IMR-90 (cell line): ENCODE measurements around the gene NME2. TPM values are rescaled to one million over a fixed set of nuclear protein-coding genes. Genes with fewer than 3 reads are reported as not detected.

Source experiments
- ATAC-seq: fragments of 200-7000 bp; cut with Tn5 transposase; 2 replicates; pipeline ENCODE4 v1.9.1; 2020; ENCODE audit warnings: low read depth, mild to moderate bottlenecking, moderate library complexity
- BruUV-seq: library from RNA; stranded (reverse); fragments of 400-500 nt; replicated peaks from 2 replicates; lab custom pipeline; 2021; lab: Mats Ljungman, UMichigan
- CTCF ChIA-PET: fragments of 300-600 bp; formaldehyde crosslinking; extraction: SDS; loops from one replicate; lab custom pipeline; 2021; ENCODE audit warnings: antibody characterized with exemption; lab: Yijun Ruan, JAX
- POLR2A ChIA-PET: fragments of 300-600 bp; sonication (Branson Sonifier 250); formaldehyde crosslinking; loops from one replicate; lab custom pipeline; 2022; ENCODE audit warnings: antibody characterized with exemption; ENCODE audit not compliant: unreplicated experiment; lab: Charles Lee
- DNase-seq: peaks from one replicate; pipeline ENCODE4 v3.0.0; 2013
- H2AFZ ChIP-seq: replicated peaks from 2 replicates; pipeline ENCODE3; 2013; ENCODE audit warnings: low read length, mild to moderate bottlenecking; ENCODE audit not compliant: poor library complexity
- H2AK5ac ChIP-seq: 2 replicates; pipeline ENCODE4 v1.6.1; 2013; ENCODE audit warnings: low read depth, low read length, inconsistent platforms
- H2AK9ac ChIP-seq: replicated peaks from 2 replicates; pipeline ENCODE3; 2013; ENCODE audit warnings: mild to moderate bottlenecking, low read depth, low read length, moderate library complexity; ENCODE audit not compliant: poor library complexity
- H2BK120ac ChIP-seq: 2 replicates; pipeline ENCODE4 v1.6.1; 2013; ENCODE audit warnings: low read depth, low read length, inconsistent platforms
- H2BK15ac ChIP-seq: 3 replicates; pipeline ENCODE4 v1.6.1; 2013; ENCODE audit warnings: low read depth, low read length, inconsistent platforms
- H2BK20ac ChIP-seq: 2 replicates; pipeline ENCODE4 v1.6.1; 2013; ENCODE audit warnings: low read depth, mild to moderate bottlenecking, inconsistent platforms, low read length, moderate library complexity
- H2BK5ac ChIP-seq: 2 replicates; pipeline ENCODE4 v1.6.1; 2013; ENCODE audit warnings: mild to moderate bottlenecking, low read depth, low read length, inconsistent platforms; ENCODE audit not compliant: poor library complexity, severe bottlenecking
- H3K14ac ChIP-seq: replicated peaks from 2 replicates; pipeline ENCODE4 v1.6.1; 2013; ENCODE audit warnings: low read depth, low read length, inconsistent platforms
- H3K18ac ChIP-seq: 2 replicates; pipeline ENCODE4 v1.6.1; 2013; ENCODE audit warnings: low read depth, low read length, control low read depth
- H3K23ac ChIP-seq: 2 replicates; pipeline ENCODE4 v1.6.1; 2013; ENCODE audit warnings: low read depth, low read length, inconsistent platforms
- H3K27ac ChIP-seq: 2 replicates; pipeline ENCODE4 v1.5.1; 2013; ENCODE audit warnings: mild to moderate bottlenecking, control low read depth, low read length; ENCODE audit not compliant: insufficient read depth
- H3K27me3 ChIP-seq: 2 replicates; pipeline ENCODE4 v1.6.1; 2013; ENCODE audit warnings: low read length; ENCODE audit not compliant: control insufficient read depth, insufficient read depth
- H3K36me3 ChIP-seq: 2 replicates; pipeline ENCODE4 v1.6.1; 2013; ENCODE audit warnings: low read length, mixed read lengths; ENCODE audit not compliant: control insufficient read depth, insufficient read depth
- H3K4ac ChIP-seq: 2 replicates; pipeline ENCODE4 v1.6.1; 2013; ENCODE audit warnings: low read depth, low read length, inconsistent platforms
- H3K4me1 ChIP-seq: 2 replicates; pipeline ENCODE4 v1.6.1; 2013; ENCODE audit warnings: low read length, mixed read lengths; ENCODE audit not compliant: control insufficient read depth, insufficient read depth
- H3K4me2 ChIP-seq: 2 replicates; pipeline ENCODE4 v1.6.1; 2013; ENCODE audit warnings: low read depth, mild to moderate bottlenecking, control low read depth, low read length, moderate library complexity
- H3K4me3 ChIP-seq: 2 replicates; pipeline ENCODE4 v1.5.1; 2013; ENCODE audit warnings: low read depth, mild to moderate bottlenecking, control low read depth, low read length, moderate library complexity; ENCODE audit not compliant: insufficient read depth
- H3K56ac ChIP-seq: 2 replicates; pipeline ENCODE4 v1.6.1; 2013; ENCODE audit warnings: low read length, inconsistent platforms; ENCODE audit not compliant: insufficient read depth; ENCODE audit errors: extremely low read depth
- H3K79me1 ChIP-seq, 2 experiments: 2 replicates each; pipeline ENCODE4 v1.6.1; 2013; ENCODE audit warnings: low read length in 2 of 2, inconsistent platforms in 1 of 2, low read depth in 1 of 2
- H3K9ac ChIP-seq: 2 replicates; pipeline ENCODE4 v1.6.1; 2013; ENCODE audit warnings: low read depth, low read length, control low read depth
- H3K9me1 ChIP-seq: 2 replicates; pipeline ENCODE4 v1.6.1; 2013; ENCODE audit warnings: low read length, inconsistent platforms; ENCODE audit not compliant: insufficient read depth
- H3K9me3 ChIP-seq: 2 replicates; pipeline ENCODE4 v1.6.1; 2013; ENCODE audit warnings: low read length; ENCODE audit not compliant: control insufficient read depth, insufficient read depth
- H4K20me1 ChIP-seq: 2 replicates; pipeline ENCODE4 v1.6.1; 2013; ENCODE audit warnings: low read length, inconsistent platforms; ENCODE audit not compliant: insufficient read depth
- H4K5ac ChIP-seq: 2 replicates; pipeline ENCODE4 v1.6.1; 2013; ENCODE audit warnings: mild to moderate bottlenecking, low read depth, low read length, control low read depth
- H4K8ac ChIP-seq, 2 experiments: 2 replicates each; pipeline ENCODE4 v1.6.1; 2013; ENCODE audit warnings: low read depth in 2 of 2, low read length in 2 of 2, control low read depth in 1 of 2, inconsistent platforms in 1 of 2
- H4K91ac ChIP-seq: 2 replicates; pipeline ENCODE4 v1.6.1; 2013; ENCODE audit warnings: low read depth, low read length, inconsistent platforms; ENCODE audit not compliant: insufficient read depth
- BHLHE40 ChIP-seq: fragments of 150-350 bp; IDR thresholded peaks from 2 replicates; pipeline ENCODE4 v1.6.1; 2016; ENCODE audit warnings: mild to moderate bottlenecking, low read depth, low read length
- CEBPB ChIP-seq: IDR thresholded peaks from 2 replicates; pipeline ENCODE4 v1.6.1; 2012; ENCODE audit warnings: low read depth, low read length, improper control_type of control experiment
- CHD1 ChIP-seq: IDR thresholded peaks from 2 replicates; pipeline ENCODE4 v1.6.1; 2012; ENCODE audit warnings: low read depth, low read length, improper control_type of control experiment
- FOS ChIP-seq: fragments of 150-350 bp; IDR thresholded peaks from 2 replicates; pipeline ENCODE4 v1.6.1; 2016; ENCODE audit warnings: low read depth, low read length
- MAFK ChIP-seq: IDR thresholded peaks from 2 replicates; pipeline ENCODE4 v1.6.1; 2012; ENCODE audit warnings: low read depth, low read length, improper control_type of control experiment
- MAZ ChIP-seq: IDR thresholded peaks from 2 replicates; pipeline ENCODE4 v1.6.1; 2012; ENCODE audit warnings: low read depth, mild to moderate bottlenecking, low read length, improper control_type of control experiment, moderate library complexity, borderline replicate concordance
- MXI1 ChIP-seq: IDR thresholded peaks from 2 replicates; pipeline ENCODE4 v1.6.1; 2012; ENCODE audit warnings: low read depth, mild to moderate bottlenecking, low read length, moderate library complexity, borderline replicate concordance
- NFE2L2 ChIP-seq: fragments of 150-350 bp; IDR thresholded peaks from 2 replicates; pipeline ENCODE4 v1.6.1; 2016; ENCODE audit warnings: low read depth, mild to moderate bottlenecking, low read length
- POLR2A ChIP-seq: IDR thresholded peaks from 2 replicates; pipeline ENCODE4 v1.6.1; 2012; ENCODE audit warnings: mild to moderate bottlenecking, low read depth, low read length
- RCOR1 ChIP-seq: IDR thresholded peaks from 2 replicates; pipeline ENCODE4 v1.6.1; 2012; ENCODE audit warnings: mild to moderate bottlenecking, low read length, improper control_type of control experiment; ENCODE audit not compliant: insufficient replicate concordance
- RFX5 ChIP-seq: IDR thresholded peaks from 2 replicates; pipeline ENCODE4 v1.8.0; 2012; ENCODE audit warnings: low read depth, mild to moderate bottlenecking, low read length, moderate library complexity
- SMC3 ChIP-seq: fragments of 150-350 bp; IDR thresholded peaks from 2 replicates; pipeline ENCODE4 v1.6.1; 2016; ENCODE audit warnings: low read depth, mild to moderate bottlenecking, antibody characterized with exemption, low read length, moderate library complexity
- dilution Hi-C: fragments of 300-500 bp; cut with HindIII; formaldehyde crosslinking; loops from one replicate; pipeline ENCODE4 v1.14.3; 2018; ENCODE audit warnings: low sequenced_read_pairs; ENCODE audit not compliant: unreplicated experiment
- in situ Hi-C: fragments of 300-500 bp; cut with MboI; formaldehyde crosslinking; loops from 3 replicates; pipeline ENCODE4 v1.14.3; 2019; ENCODE audit warnings: low sequenced_read_pairs, inconsistent platforms, mixed read lengths
- intact Hi-C: fragments of 100-400 bp; cut with micrococcal nuclease; formaldehyde crosslinking; loops from 2 replicates; pipeline ENCODE4 v1.10.0; 2022
- polyA plus RNA-seq, 3 experiments: library from polyadenylated mRNA; depleted of rRNA; stranded (reverse); fragments of >200 nt; gene quantifications; 2 replicates each; pipeline ENCODE4 v1.2.3, GENCODE V29; 2012; ENCODE audit warnings: low replicate concordance in 1 of 3
- total RNA-seq: library from RNA; depleted of rRNA; stranded (reverse); fragments of >200 nt; gene quantifications from 2 replicates; pipeline ENCODE4 v1.2.3, GENCODE V29; 2012
- TF ChIP-seq, protein P1 (sequence below): conservative IDR thresholded peaks from 2 replicates; pipeline ENCODE4 v1.5.1; 2012; ENCODE audit warnings: mild to moderate bottlenecking, low read depth, low read length, improper control_type of control experiment
- TF ChIP-seq, protein P2 (sequence below): fragments of 150-350 bp; IDR thresholded peaks from 2 replicates; pipeline ENCODE4 v1.6.1; 2017; ENCODE audit warnings: mild to moderate bottlenecking, antibody characterized with exemption, low read length, low read depth
- TF ChIP-seq, protein P3 (sequence below): fragments of 150-350 bp; IDR thresholded peaks from 2 replicates; pipeline ENCODE4 v1.6.1; 2016; ENCODE audit warnings: low read depth, mild to moderate bottlenecking, low read length, moderate library complexity, borderline replicate concordance

Gene NME2
- total and polyA plus RNA-seq, 2 of the 4 experiments (the other 2 are of a cell fraction) = 824 to 912 TPM

GRCh38 chr17:51189162-51189561 lies 23.0 kb downstream of the NME2 start:
- Histone ChIP-seq H3K27ac (no peak overlapping the region), H2BK120ac (no peak overlapping the region), H2BK15ac (no peak overlapping the region), H3K27me3 (no peaks in the 10 kb centered on the region), H2BK20ac (no peak overlapping the region), H4K20me1 (no peaks in the 10 kb centered on the region), H2BK5ac (no peak overlapping the region), H3K9me1 (no peaks in the 10 kb centered on the region), H2AFZ (no peak overlapping the region), H3K36me3 (peaks cover 27% of the 10 kb centered on the region), H3K79me1 (no peaks in the 10 kb centered on the region), H3K4me2 (no peak overlapping the region), H3K23ac (no peak overlapping the region), H3K9ac (no peak overlapping the region), H3K4ac (no peak overlapping the region), H3K18ac (no peak overlapping the region), H3K14ac (no peak overlapping the region), H4K91ac (no peak overlapping the region), H3K9me3 (no peaks in the 10 kb centered on the region), H2AK9ac (no peak overlapping the region), H3K4me1 (0 out of 2 replicates have a peak, but pooled peaks cover 2% of the 10 kb centered on the region), H4K8ac (no peak overlapping the region), H2AK5ac (no peak overlapping the region), H3K4me3 (no peak overlapping the region), H3K56ac (no peak overlapping the region), H4K5ac (no peak overlapping the region)
- dilution Hi-C loops = no loop called here
- ATAC-seq (no peak), DNase-seq (no peak)
- TF ChIP-seq SMC3 (no peak), MAFK (no peak), BHLHE40 (no peak), CHD1 (no peak), CEBPB (no peak), MAZ (no peak), FOS (no peak), POLR2A (no peak), RCOR1 (no peak), MXI1 (no peak), NFE2L2 (no peak), RFX5 (no peak)
- TF ChIP-seq, protein P1, sequence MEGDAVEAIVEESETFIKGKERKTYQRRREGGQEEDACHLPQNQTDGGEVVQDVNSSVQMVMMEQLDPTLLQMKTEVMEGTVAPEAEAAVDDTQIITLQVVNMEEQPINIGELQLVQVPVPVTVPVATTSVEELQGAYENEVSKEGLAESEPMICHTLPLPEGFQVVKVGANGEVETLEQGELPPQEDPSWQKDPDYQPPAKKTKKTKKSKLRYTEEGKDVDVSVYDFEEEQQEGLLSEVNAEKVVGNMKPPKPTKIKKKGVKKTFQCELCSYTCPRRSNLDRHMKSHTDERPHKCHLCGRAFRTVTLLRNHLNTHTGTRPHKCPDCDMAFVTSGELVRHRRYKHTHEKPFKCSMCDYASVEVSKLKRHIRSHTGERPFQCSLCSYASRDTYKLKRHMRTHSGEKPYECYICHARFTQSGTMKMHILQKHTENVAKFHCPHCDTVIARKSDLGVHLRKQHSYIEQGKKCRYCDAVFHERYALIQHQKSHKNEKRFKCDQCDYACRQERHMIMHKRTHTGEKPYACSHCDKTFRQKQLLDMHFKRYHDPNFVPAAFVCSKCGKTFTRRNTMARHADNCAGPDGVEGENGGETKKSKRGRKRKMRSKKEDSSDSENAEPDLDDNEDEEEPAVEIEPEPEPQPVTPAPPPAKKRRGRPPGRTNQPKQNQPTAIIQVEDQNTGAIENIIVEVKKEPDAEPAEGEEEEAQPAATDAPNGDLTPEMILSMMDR = no peak
- TF ChIP-seq, protein P2, sequence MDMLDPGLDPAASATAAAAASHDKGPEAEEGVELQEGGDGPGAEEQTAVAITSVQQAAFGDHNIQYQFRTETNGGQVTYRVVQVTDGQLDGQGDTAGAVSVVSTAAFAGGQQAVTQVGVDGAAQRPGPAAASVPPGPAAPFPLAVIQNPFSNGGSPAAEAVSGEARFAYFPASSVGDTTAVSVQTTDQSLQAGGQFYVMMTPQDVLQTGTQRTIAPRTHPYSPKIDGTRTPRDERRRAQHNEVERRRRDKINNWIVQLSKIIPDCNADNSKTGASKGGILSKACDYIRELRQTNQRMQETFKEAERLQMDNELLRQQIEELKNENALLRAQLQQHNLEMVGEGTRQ = no peak
- TF ChIP-seq, protein P3, sequence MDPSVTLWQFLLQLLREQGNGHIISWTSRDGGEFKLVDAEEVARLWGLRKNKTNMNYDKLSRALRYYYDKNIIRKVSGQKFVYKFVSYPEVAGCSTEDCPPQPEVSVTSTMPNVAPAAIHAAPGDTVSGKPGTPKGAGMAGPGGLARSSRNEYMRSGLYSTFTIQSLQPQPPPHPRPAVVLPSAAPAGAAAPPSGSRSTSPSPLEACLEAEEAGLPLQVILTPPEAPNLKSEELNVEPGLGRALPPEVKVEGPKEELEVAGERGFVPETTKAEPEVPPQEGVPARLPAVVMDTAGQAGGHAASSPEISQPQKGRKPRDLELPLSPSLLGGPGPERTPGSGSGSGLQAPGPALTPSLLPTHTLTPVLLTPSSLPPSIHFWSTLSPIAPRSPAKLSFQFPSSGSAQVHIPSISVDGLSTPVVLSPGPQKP = no peak
- in situ Hi-C loops = no loop called here
- intact Hi-C loops = no loop called here
- no TSS peak for BruUV-seq
- ChIA-PET POLR2A (no interaction called here), CTCF (no interaction called here)
